Esophagus muscularis mucosa (tissue), 4 donors: ENCODE measurements around the gene C19orf33. TPM values are rescaled to one million over a fixed set of nuclear protein-coding genes. Genes with fewer than 3 reads are reported as not detected.
"Not testable (repeated sequence)": the region's sequence is repeated elsewhere in the genome, so short reads cannot be mapped to it uniquely, and the experiment has no call there.

Experiments
- DNase-seq: peaks from one replicate; pipeline ENCODE4 v3.0.0-alpha.2; 2017; ENCODE audit errors: extremely low spot score
- H3K27ac ChIP-seq, 4 donors: fragments of 200-600 bp; sonication (generic); replicated peaks in 1 of 4; 1 replicate in 3 of 4; 2 replicates in 1 of 4; pipeline ENCODE4 v1.5.1; 2016 to 2019; ENCODE audit warnings: mild to moderate bottlenecking in 1 of 4
- H3K27me3 ChIP-seq, 4 donors: fragments of 200-600 bp; sonication (generic); one replicate each; pipeline versions ENCODE4 v1.5.1 to v1.6.0; 2016 to 2019
- H3K36me3 ChIP-seq, 4 donors: fragments of 200-600 bp; sonication (generic); one replicate each; pipeline ENCODE4 v1.5.1; 2016 to 2019
- H3K4me1 ChIP-seq, 4 donors: fragments of 200-600 bp; sonication (generic); one replicate each; pipeline ENCODE4 v1.5.1; 2016 to 2019
- H3K4me3 ChIP-seq, 4 donors: fragments of 200-600 bp; sonication (generic); 1 replicate in 2 of 4; 2 replicates in 2 of 4; pipeline ENCODE4 v1.5.1; 2016 to 2019; ENCODE audit warnings: mild to moderate bottlenecking in 4 of 4, moderate library complexity in 1 of 4
- H3K9me3 ChIP-seq, 4 donors: fragments of 200-600 bp; sonication (generic); 1 replicate in 3 of 4; 2 replicates in 1 of 4; pipeline ENCODE4 v1.5.1; 2016 to 2019
- CTCF ChIP-seq, 3 experiments: fragments of 200-600 bp in 2 of 3; fragments of 450-650 bp in 1 of 3; sonication (generic) in 2 of 3; IDR thresholded peaks; one replicate each; pipeline ENCODE4 v1.5.1; 2017 to 2019; ENCODE audit warnings: antibody characterized with exemption in 3 of 3, mild to moderate bottlenecking in 2 of 3, moderate library complexity in 1 of 3
- EP300 ChIP-seq: sonication (generic); formaldehyde crosslinking; IDR thresholded peaks from one replicate; pipeline ENCODE4 v1.6.1; 2017; ENCODE audit warnings: antibody characterized with exemption
- POLR2A ChIP-seq: fragments of 450-650 bp; IDR thresholded peaks from one replicate; pipeline ENCODE4 v1.6.1; 2017; ENCODE audit warnings: antibody characterized with exemption, moderate library complexity, mild to moderate bottlenecking, low read depth
- POLR2AphosphoS5 ChIP-seq, 2 donors: sonication (generic); formaldehyde crosslinking; IDR thresholded peaks; one replicate each; pipeline ENCODE4 v1.6.1; 2017; ENCODE audit warnings: antibody characterized with exemption in 2 of 2
- WGBS: methylation state at CpG from one replicate; pipeline ENCODE4 v1.1.5; 2018; 5-methylcytosine and 5-hydroxymethylcytosine counted together
- intact Hi-C: fragments of 100-400 bp; cut with DNase I; formaldehyde crosslinking; loops from one replicate; pipeline ENCODE4 v1.15.1; 2023
- total RNA-seq, 4 donors: library from RNA; depleted of rRNA; stranded (reverse); fragments of >200 nt; gene quantifications; one replicate each; pipeline versions ENCODE4 v1.1.0 to v1.2.1, GENCODE V29; 2016

The C19orf33 gene
- total RNA-seq, 4 donors from 2014 or later, result 7.8 to 8.6 (median 8.1) TPM

- Histone ChIP-seq H3K4me3 (no peak overlapping the region), H3K27me3 (no peaks in the 10 kb centered on the region), H3K36me3 (peaks cover 0 to 15% (median 13%) of the 10 kb centered on the region in 4 donors), H3K27ac (no peak overlapping the region), H3K4me1 (peaks cover 0 to 7% (median 5%) of the 10 kb centered on the region in 4 donors), H3K9me3 (no peaks in the 10 kb centered on the region)
- no peak for TF ChIP-seq EP300
- intact Hi-C loops, result loop anchor here (10.0 kb wide), 1 partner anchor 427 kb away; the partner anchor contains the start of genes SIPA1L3 and WDR87
- WGBS, result 61% methylated on average over 1 of the region's 1 CpG
- DNase-seq, result no peak
Measured at GRCh38 chr19:38331728-38332127, 27.7 kb downstream of the C19orf33 start.

- intact Hi-C loops, result loop anchor here (10.0 kb wide), 1 partner anchor 428 kb away; the partner anchor contains the start of genes SIPA1L3 and WDR87
- Histone ChIP-seq H3K27me3 (no peaks in the 10 kb centered on the region), H3K4me1 (peaks cover 5 to 21% (median 14%) of the 10 kb centered on the region in 4 donors), H3K9me3 (no peaks in the 10 kb centered on the region), H3K36me3 (peaks cover 0 to 8% (median under 1%) of the 10 kb centered on the region in 4 donors), H3K4me3 (no peak overlapping the region), H3K27ac (no peak overlapping the region)
- TF ChIP-seq EP300 (no peak), POLR2AphosphoS5 (IDR thresholded peaks at IDR 0.05) (no peak), CTCF (IDR thresholded peaks at IDR 0.05) (no peak), POLR2A (no peak)
- DNase-seq, result no peak
- WGBS, result 92% methylated on average over 9 of the region's 9 CpGs
Measured at GRCh38 chr19:38333245-38333644, 29.2 kb downstream of the C19orf33 start.

GRCh38 chr19:38335949-38336637 lies 32.0 kb downstream of the C19orf33 start:
- Histone ChIP-seq H3K27ac (peak overlapping the region; percentile 92 to 99 (median 94)), H3K27me3 (no peaks in the 10 kb centered on the region), H3K36me3 (peaks cover 0 to 33% (median 0%) of the 10 kb centered on the region in 4 donors), H3K4me1 (peaks cover 5 to 21% (median 17%) of the 10 kb centered on the region in 4 donors), H3K9me3 (no peaks in the 10 kb centered on the region), H3K4me3 (peak overlapping the region; percentile 65 to 74 (median 72))
- TF ChIP-seq EP300 (no peak), POLR2A (peak; percentile 40), POLR2AphosphoS5 (IDR thresholded peaks at IDR 0.05) (peak; percentile 83 to 89), CTCF (IDR thresholded peaks at IDR 0.05) (no peak)
- WGBS, result 1% methylated on average over 52 of the region's 52 CpGs
- intact Hi-C loops, result loop anchor here (2.0 to 10.0 kb wide), 3 partner anchors 39 to 431 kb away; partner anchors contain the start of genes PSMD8, SIPA1L3 and WDR87
- DNase-seq, result peak; percentile 99

- Histone ChIP-seq H3K4me3 (peak overlapping the region; percentile 65 to 74 (median 72)), H3K36me3 (peaks cover 0 to 38% (median 0%) of the 10 kb centered on the region in 4 donors), H3K27ac (peak overlapping the region; percentile 92 to 99 (median 94)), H3K9me3 (no peaks in the 10 kb centered on the region), H3K4me1 (peaks cover 5 to 21% (median 17%) of the 10 kb centered on the region in 4 donors), H3K27me3 (no peaks in the 10 kb centered on the region)
- WGBS, result 2% methylated on average over 38 of the region's 41 CpGs
- peak; percentile 99 for DNase-seq
- intact Hi-C loops, result loop anchor here (2.0 to 10.0 kb wide), 2 partner anchors 38 to 432 kb away; partner anchors contain the start of genes PSMD8, SIPA1L3 and WDR87
- TF ChIP-seq POLR2A, result no peak
- TF ChIP-seq POLR2AphosphoS5 (IDR thresholded peaks at IDR 0.05), result peak in 1 of 2 donors; percentile 46
Measured at GRCh38 chr19:38336638-38337359, 32.7 kb downstream of the C19orf33 start.

- no peaks in the 10 kb centered on the region for H3K27me3 ChIP-seq
- peaks cover 0 to 38% (median 0%) of the 10 kb centered on the region in 4 donors for H3K36me3 ChIP-seq
- H3K9me3 ChIP-seq, result no peaks in the 10 kb centered on the region
- 70% methylated on average over 8 of the region's 10 CpGs for WGBS
- H3K4me3 ChIP-seq, result peak overlapping the region; percentile 65 to 74 (median 72)
- H3K4me1 ChIP-seq, result peaks cover 5 to 21% (median 17%) of the 10 kb centered on the region in 4 donors
- DNase-seq, result no peak
- no peak for TF ChIP-seq CTCF (IDR thresholded peaks at IDR 0.05)
- peak overlapping the region; percentile 92 to 99 (median 94) for H3K27ac ChIP-seq
- intact Hi-C loops, result loop anchor here (2.0 to 10.0 kb wide), 2 partner anchors 37 to 433 kb away; partner anchors contain the start of genes PSMD8, SIPA1L3 and WDR87
Measured at GRCh38 chr19:38337360-38337653, 33.3 kb downstream of the C19orf33 start.

GRCh38 chr19:38339011-38339410 lies 35.0 kb downstream of the C19orf33 start:
- H3K4me3 ChIP-seq, H3K27ac ChIP-seq, H3K9me3 ChIP-seq, DNase-seq, H3K27me3 ChIP-seq: not testable (repeated sequence)
- 68% methylated on average over 4 of the region's 4 CpGs for WGBS
- intact Hi-C loops, result loop anchor here (10.0 kb wide), 1 partner anchor 434 kb away; the partner anchor contains the start of genes SIPA1L3 and WDR87
- H3K36me3 ChIP-seq, result peaks cover 0 to 53% (median under 1%) of the 10 kb centered on the region in 4 donors
- H3K4me1 ChIP-seq, result peaks cover 5 to 21% (median 17%) of the 10 kb centered on the region in 4 donors
